H9 (cell line): Measurements from ENCODE around the gene MROH2B. TPM values are rescaled to one million over a fixed set of nuclear protein-coding genes. Genes with fewer than 3 reads are reported as not detected.

Experiments
- DNase-seq: peaks from one replicate; pipeline ENCODE4 v3.0.0-alpha.2; 2017
- H2AFZ ChIP-seq: one replicate; pipeline ENCODE4 v1.6.1; 2013; ENCODE audit warnings: mild to moderate bottlenecking, low read length, control low read depth, moderate library complexity
- H2AK5ac ChIP-seq: 2 replicates; pipeline ENCODE4 v1.6.1; 2013; ENCODE audit warnings: low read length, control low read depth, mixed read lengths; ENCODE audit not compliant: insufficient read length
- H2BK120ac ChIP-seq: one replicate; pipeline ENCODE4 v1.6.1; 2013; ENCODE audit warnings: low read depth, mild to moderate bottlenecking, low read length, control low read depth, inconsistent platforms; ENCODE audit not compliant: poor library complexity, severe bottlenecking
- H2BK12ac ChIP-seq: 2 replicates; pipeline ENCODE4 v1.6.1; 2013; ENCODE audit warnings: low read length, control low read depth, mixed read lengths, low read depth; ENCODE audit not compliant: insufficient read length
- H2BK15ac ChIP-seq: 2 replicates; pipeline ENCODE4 v1.6.1; 2013; ENCODE audit warnings: low read depth, low read length, control low read depth
- H2BK20ac ChIP-seq: one replicate; pipeline ENCODE4 v1.6.1; 2013; ENCODE audit warnings: low read depth, mild to moderate bottlenecking, low read length, control low read depth, inconsistent platforms; ENCODE audit not compliant: poor library complexity, severe bottlenecking
- H2BK5ac ChIP-seq: 2 replicates; pipeline ENCODE4 v1.6.1; 2013; ENCODE audit warnings: low read length, control low read depth, mixed read lengths; ENCODE audit not compliant: insufficient read length
- H3K14ac ChIP-seq: 2 replicates; pipeline ENCODE4 v1.6.1; 2013; ENCODE audit warnings: low read length, control low read depth; ENCODE audit not compliant: insufficient read depth
- H3K18ac ChIP-seq: 2 replicates; pipeline ENCODE4 v1.6.1; 2013; ENCODE audit warnings: low read depth, mild to moderate bottlenecking, mixed read lengths, low read length, control low read depth; ENCODE audit not compliant: insufficient read length
- H3K23ac ChIP-seq: 2 replicates; pipeline ENCODE4 v1.6.1; 2013; ENCODE audit warnings: low read length, control low read depth, mixed read lengths, low read depth; ENCODE audit not compliant: insufficient read length
- H3K23me2 ChIP-seq: 2 replicates; pipeline ENCODE4 v1.6.1; 2013; ENCODE audit warnings: low read depth, mild to moderate bottlenecking, mixed read lengths, low read length, control low read depth; ENCODE audit not compliant: insufficient read length, poor library complexity, severe bottlenecking
- H3K27ac ChIP-seq: 2 replicates; pipeline ENCODE4 v1.5.1; 2013; ENCODE audit warnings: low read length, control low read depth, mixed read lengths, low read depth; ENCODE audit not compliant: insufficient read length
- H3K27me3 ChIP-seq: 2 replicates; pipeline ENCODE4 v1.6.1; 2013; ENCODE audit warnings: low read length, control low read depth, inconsistent platforms; ENCODE audit not compliant: insufficient read depth
- H3K4ac ChIP-seq: 2 replicates; pipeline ENCODE4 v1.6.1; 2013; ENCODE audit warnings: low read depth, mild to moderate bottlenecking, control low read depth, inconsistent platforms, low read length, moderate library complexity
- H3K4me1 ChIP-seq: 2 replicates; pipeline ENCODE4 v1.6.1; 2013; ENCODE audit warnings: low read length, control low read depth, inconsistent platforms; ENCODE audit not compliant: insufficient read depth
- H3K4me2 ChIP-seq: 2 replicates; pipeline ENCODE4 v1.6.1; 2013; ENCODE audit warnings: low read length, control low read depth, mixed read lengths; ENCODE audit not compliant: insufficient read length, insufficient read depth
- H3K56ac ChIP-seq: 2 replicates; pipeline ENCODE4 v1.6.1; 2013; ENCODE audit warnings: low read depth, mild to moderate bottlenecking, mixed read lengths, low read length, control low read depth; ENCODE audit not compliant: insufficient read length
- H3K79me1 ChIP-seq: 2 replicates; pipeline ENCODE4 v1.6.1; 2013; ENCODE audit warnings: low read depth, mild to moderate bottlenecking, moderate library complexity, low read length, control low read depth, inconsistent platforms; ENCODE audit not compliant: insufficient read depth, poor library complexity, severe bottlenecking
- H3K79me2 ChIP-seq: 2 replicates; pipeline ENCODE4 v1.6.1; 2013; ENCODE audit warnings: low read length, control low read depth, inconsistent platforms; ENCODE audit not compliant: insufficient read depth
- H3K9ac ChIP-seq: 2 replicates; pipeline ENCODE4 v1.6.1; 2013; ENCODE audit warnings: low read length, control low read depth, mixed read lengths; ENCODE audit not compliant: insufficient read length; ENCODE audit errors: extremely low read depth
- H3K9me3 ChIP-seq: one replicate; pipeline ENCODE4 v1.6.1; 2013; ENCODE audit warnings: low read depth, low read length, inconsistent platforms; ENCODE audit not compliant: control insufficient read depth
- H3T11ph ChIP-seq: one replicate; pipeline ENCODE4 v1.6.1; 2013; ENCODE audit warnings: mild to moderate bottlenecking, low read length, control low read depth, inconsistent platforms
- H4K20me1 ChIP-seq: one replicate; pipeline ENCODE4 v1.6.1; 2013; ENCODE audit not compliant: control insufficient read depth, insufficient read length, insufficient read depth
- H4K5ac ChIP-seq: 2 replicates; pipeline ENCODE4 v1.6.1; 2013; ENCODE audit warnings: low read depth, mild to moderate bottlenecking, mixed read lengths, low read length, control low read depth; ENCODE audit not compliant: insufficient read length
- H4K8ac ChIP-seq: replicated peaks from 2 replicates; pipeline ENCODE4 v1.6.1; 2013; ENCODE audit warnings: low read length, control low read depth, mixed read lengths, low read depth; ENCODE audit not compliant: insufficient read length
- H4K91ac ChIP-seq: 2 replicates; pipeline ENCODE4 v1.6.1; 2013; ENCODE audit warnings: low read depth, mild to moderate bottlenecking, moderate library complexity, mixed read lengths, low read length, control low read depth; ENCODE audit not compliant: insufficient read length
- H3K27ac Mint-ChIP-seq, 3 experiments: 2 replicates in 2 of 3; 3 replicates in 1 of 3; pipeline ENCODE4 v1.8.0; 2020 to 2021; ENCODE audit warnings: mixed read lengths in 3 of 3, mild to moderate bottlenecking in 1 of 3, moderate library complexity in 1 of 3
- H3K27me3 Mint-ChIP-seq: 2 replicates; pipeline ENCODE4 v1.8.0; 2021; ENCODE audit warnings: low read depth, mild to moderate bottlenecking, moderate library complexity, mixed read lengths
- H3K36me3 Mint-ChIP-seq, 3 experiments: 2 replicates in 2 of 3; 3 replicates in 1 of 3; pipeline ENCODE4 v1.8.0; 2020 to 2021; ENCODE audit warnings: low read depth in 3 of 3, mixed read lengths in 3 of 3; ENCODE audit not compliant: insufficient read depth in 1 of 3
- H3K4me1 Mint-ChIP-seq, 2 experiments: 2 replicates each; pipeline ENCODE4 v1.8.0; 2020; ENCODE audit warnings: mixed read lengths in 2 of 2
- H3K4me3 Mint-ChIP-seq, 2 experiments: 2 replicates in 1 of 2; 3 replicates in 1 of 2; pipeline ENCODE4 v1.8.0; 2020 to 2021; ENCODE audit warnings: mild to moderate bottlenecking in 2 of 2, mixed read lengths in 2 of 2, moderate library complexity in 1 of 2
- H3K9me3 Mint-ChIP-seq, 2 experiments: 2 replicates in 1 of 2; 3 replicates in 1 of 2; pipeline ENCODE4 v1.8.0; 2020; ENCODE audit warnings: mild to moderate bottlenecking in 2 of 2, mixed read lengths in 2 of 2, moderate library complexity in 1 of 2
- WGBS: extraction: QIAGEN DNeasy Blood & Tissue Kit; methylation state at CpG from one replicate; pipeline ENCODE4 v1.1.7; 2013; ENCODE audit warnings: missing lambda C conversion rate, low lambda C conversion rate, mixed read lengths; ENCODE audit not compliant: insufficient read length; ENCODE audit errors: extremely low coverage; 5-methylcytosine and 5-hydroxymethylcytosine counted together
- total RNA-seq: library from RNA; stranded (reverse); gene quantifications from 2 replicates; pipeline ENCODE4 v1.2.1, GENCODE V29; 2021
- TF ChIP-seq, protein P1 (sequence below): fragments of 200-600 bp; sonication (generic); conservative IDR thresholded peaks from 3 replicates; pipeline ENCODE4 v1.8.0; 2021; ENCODE audit warnings: antibody characterized with exemption, mild to moderate bottlenecking

MROH2B gene
- total RNA-seq, 1 experiment from 2014 or later: not detected

DNA sequence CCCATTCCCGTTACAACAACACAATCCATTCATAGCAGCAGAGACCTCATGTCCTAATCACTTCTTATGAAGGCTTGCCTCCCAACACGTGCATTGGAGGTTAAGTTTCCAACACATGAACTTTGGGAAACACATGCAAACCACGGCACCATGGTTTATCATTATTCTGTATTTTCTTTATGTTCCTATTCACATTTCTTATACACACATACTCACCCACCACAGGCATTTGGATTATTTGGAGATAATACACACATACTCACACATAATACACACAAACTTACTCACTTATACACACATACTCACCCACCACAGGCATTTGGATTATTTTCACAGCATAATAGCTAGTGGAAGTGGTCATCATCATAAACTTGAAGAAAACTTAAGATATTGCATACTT lies 86.3 kb downstream of the MROH2B start:
- Histone ChIP-seq H2BK5ac (no peak overlapping the region), H2AK5ac (no peak overlapping the region), H3K56ac (no peak overlapping the region), H2BK120ac (no peak overlapping the region), H3K9ac (no peak overlapping the region), H4K20me1 (no peaks in the 10 kb centered on the region), H2BK20ac (no peak overlapping the region), H3T11ph (no peak overlapping the region), H2BK12ac (no peak overlapping the region), H2AFZ (no peak overlapping the region), H3K79me1 (no peaks in the 10 kb centered on the region), H3K9me3 (no peaks in the 10 kb centered on the region), H3K14ac (no peak overlapping the region), H2BK15ac (no peak overlapping the region), H3K79me2 (no peaks in the 10 kb centered on the region), H3K4ac (no peak overlapping the region), H3K23ac (no peak overlapping the region), H4K91ac (no peak overlapping the region), H3K27ac (no peak overlapping the region), H4K8ac (no peak overlapping the region), H3K4me1 (no peaks in the 10 kb centered on the region), H3K18ac (no peak overlapping the region), H3K23me2 (no peaks in the 10 kb centered on the region), H4K5ac (no peak overlapping the region), H3K27me3 (no peaks in the 10 kb centered on the region), H3K4me2 (no peak overlapping the region)
- Mint-ChIP-seq H3K27me3 (no peaks in the 10 kb centered on the region), H3K36me3 (no peaks in the 10 kb centered on the region), H3K27ac (no peak overlapping the region), H3K4me1 (no peaks in the 10 kb centered on the region), H3K9me3 (no peaks in the 10 kb centered on the region; a peak in 3 of 5 replicates), H3K4me3 (no peak overlapping the region)
- no CpG with 5 or more reads among the region's 3 CpGs for WGBS
- TF ChIP-seq, protein P1, sequence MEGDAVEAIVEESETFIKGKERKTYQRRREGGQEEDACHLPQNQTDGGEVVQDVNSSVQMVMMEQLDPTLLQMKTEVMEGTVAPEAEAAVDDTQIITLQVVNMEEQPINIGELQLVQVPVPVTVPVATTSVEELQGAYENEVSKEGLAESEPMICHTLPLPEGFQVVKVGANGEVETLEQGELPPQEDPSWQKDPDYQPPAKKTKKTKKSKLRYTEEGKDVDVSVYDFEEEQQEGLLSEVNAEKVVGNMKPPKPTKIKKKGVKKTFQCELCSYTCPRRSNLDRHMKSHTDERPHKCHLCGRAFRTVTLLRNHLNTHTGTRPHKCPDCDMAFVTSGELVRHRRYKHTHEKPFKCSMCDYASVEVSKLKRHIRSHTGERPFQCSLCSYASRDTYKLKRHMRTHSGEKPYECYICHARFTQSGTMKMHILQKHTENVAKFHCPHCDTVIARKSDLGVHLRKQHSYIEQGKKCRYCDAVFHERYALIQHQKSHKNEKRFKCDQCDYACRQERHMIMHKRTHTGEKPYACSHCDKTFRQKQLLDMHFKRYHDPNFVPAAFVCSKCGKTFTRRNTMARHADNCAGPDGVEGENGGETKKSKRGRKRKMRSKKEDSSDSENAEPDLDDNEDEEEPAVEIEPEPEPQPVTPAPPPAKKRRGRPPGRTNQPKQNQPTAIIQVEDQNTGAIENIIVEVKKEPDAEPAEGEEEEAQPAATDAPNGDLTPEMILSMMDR: no peak
- DNase-seq: no peak
